HG03097 (cell line): ENCODE results near the gene VGLL1.
A peak's percentile ranks its signal among the peaks of the same experiment; 100 is the strongest.

ENCODE experiments used
- ATAC-seq: cut with Tn5 transposase; IDR thresholded peaks from one replicate; pipeline ENCODE4 v1.9.1; 2021; ENCODE audit not compliant: unreplicated experiment, low FRiP score

Gene VGLL1

GRCh38 chrX:136549226-136549625, 17.2 kb downstream of the VGLL1 start:
- ATAC-seq, result no peak

GRCh38 chrX:136551410-136551809, 19.4 kb downstream of the VGLL1 start:
- no peak for ATAC-seq

GRCh38 chrX:136555694-136556093, 23.7 kb downstream of the VGLL1 start:
- no peak for ATAC-seq

- ATAC-seq, result no peak
These were observed 40.0 kb downstream of the VGLL1 start for GRCh38 chrX:136572030-136572429.

- ATAC-seq, result no peak
These were observed 42.5 kb downstream of the VGLL1 start for GRCh38 chrX:136574548-136574947.

GRCh38 chrX:136577552-136577951, 45.5 kb downstream of the VGLL1 start:
- peak; percentile 81 for ATAC-seq

GRCh38 chrX:136580316-136580715, 48.3 kb downstream of the VGLL1 start:
- ATAC-seq, result no peak

GRCh38 chrX:136582624-136583023, 50.6 kb downstream of the VGLL1 start:
- ATAC-seq, result no peak

GRCh38 chrX:136584545-136584944, 52.5 kb downstream of the VGLL1 start:
- no peak for ATAC-seq

GRCh38 chrX:136585262-136585661, 53.2 kb downstream of the VGLL1 start:
- ATAC-seq, result no peak

GRCh38 chrX:136585960-136586359, 53.9 kb downstream of the VGLL1 start:
- no peak for ATAC-seq

- ATAC-seq, result no peak
These were observed 54.4 kb downstream of the VGLL1 start for GRCh38 chrX:136586386-136586785.

- no peak for ATAC-seq
These were observed 55.5 kb downstream of the VGLL1 start for GRCh38 chrX:136587532-136587931.

GRCh38 chrX:136588036-136588435, 56.0 kb downstream of the VGLL1 start:
- no peak for ATAC-seq

- ATAC-seq, result no peak
These were observed 58.0 kb downstream of the VGLL1 start for GRCh38 chrX:136589966-136590365.

GRCh38 chrX:136597356-136597755, 65.3 kb downstream of the VGLL1 start:
- no peak for ATAC-seq

GRCh38 chrX:136597954-136598353, 65.9 kb downstream of the VGLL1 start:
- no peak for ATAC-seq

GRCh38 chrX:136598631-136599030, 66.6 kb downstream of the VGLL1 start:
- no peak for ATAC-seq

- no peak for ATAC-seq
These were observed 68.0 kb downstream of the VGLL1 start for GRCh38 chrX:136600059-136600458.
